ENCODE results near the gene IFRD2. TPM values are rescaled to one million over a fixed set of nuclear protein-coding genes. Genes with fewer than 3 reads are reported as not detected.

IFRD2 gene
- total and polyA plus RNA-seq, 3 experiments from 2014 or later = 66.8 to 192 (median 191) TPM

DNA sequence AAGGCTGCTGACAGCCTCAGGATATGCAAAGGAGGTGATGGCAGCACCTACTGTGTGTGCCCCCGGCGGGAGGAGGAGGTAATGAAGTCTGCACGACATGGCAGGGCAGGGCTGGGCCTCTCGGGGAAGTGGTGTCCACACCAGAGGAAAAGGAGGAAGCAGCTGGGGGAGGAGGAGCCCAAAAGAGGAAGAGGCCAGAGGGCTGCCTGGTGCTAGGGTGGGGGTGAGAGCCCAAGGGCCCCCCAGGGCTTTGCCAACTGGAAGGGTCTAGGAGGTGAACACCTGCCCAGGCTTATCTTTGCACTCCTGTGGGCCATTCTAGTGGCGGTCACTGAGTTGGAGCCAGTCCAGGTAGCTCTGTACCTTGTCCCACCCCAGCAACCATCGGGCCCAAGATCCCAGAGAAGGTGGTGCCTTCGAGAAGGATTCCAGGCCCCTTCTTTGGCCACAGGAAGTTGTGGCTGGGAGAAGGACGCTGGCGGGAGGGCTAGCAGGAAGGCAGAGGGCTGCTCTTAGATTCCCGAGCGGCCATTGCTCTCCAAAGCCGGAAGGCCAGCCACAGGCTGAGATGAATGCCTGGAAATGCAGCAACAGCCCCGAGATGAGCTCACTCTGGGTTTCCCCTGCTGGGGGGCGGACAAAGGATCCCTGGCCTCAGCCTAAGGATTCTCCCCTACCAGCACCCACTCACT lies 49.2 kb downstream of the IFRD2 start:
- H3K4me3 ChIP-seq (ENCODE audit: low read length) = peak overlapping the region; percentile 27
- Mint-ChIP-seq H3K36me3 (peaks cover 0 to 47% (median 0%) of the 10 kb centered on the region in 3 donors), H3K27me3 (no peaks in the 10 kb centered on the region), H3K4me3 (peak overlapping the region; percentile 47 to 89 (median 72)), H3K4me1 (peaks cover 77 to 91% (median 84%) of the 10 kb centered on the region in 3 donors), H3K9me3 (no peaks in the 10 kb centered on the region), H3K27ac (peak overlapping the region; percentile 85 to 99 (median 94))
- H3K27me3 ChIP-seq (ENCODE audit: insufficient read depth, low read length, poor library complexity, severe bottlenecking) = no peaks in the 10 kb centered on the region
- peak in 2 of 5 donors; percentile 31 to 46 for DNase-seq
- H3K36me3 ChIP-seq (ENCODE audit: insufficient read depth, low read length) = peaks cover 16% of the 10 kb centered on the region
- H3K9me3 ChIP-seq (ENCODE audit: low read length) = no peaks in the 10 kb centered on the region
- CTCF ChIA-PET = interaction anchor here (1.0 to 9.2 kb wide), 10 partner anchors 8 to 104 kb away, joined by 4 to 116 read pairs (median 8); partner anchors contain the start of genes GNAI2 and GNAT1
- H3K27ac ChIP-seq (ENCODE audit: low read depth, low read length) = peak overlapping the region; percentile 47
- peaks cover 95% of the 10 kb centered on the region for H3K4me1 ChIP-seq (ENCODE audit: insufficient read depth, low read length)
- POLR2A ChIA-PET = interaction anchor here (0.7 to 1.7 kb wide), 2 partner anchors 16 to 20 kb away, joined by 5 to 8 read pairs; no protein-coding TSS in a partner anchor

DNA sequence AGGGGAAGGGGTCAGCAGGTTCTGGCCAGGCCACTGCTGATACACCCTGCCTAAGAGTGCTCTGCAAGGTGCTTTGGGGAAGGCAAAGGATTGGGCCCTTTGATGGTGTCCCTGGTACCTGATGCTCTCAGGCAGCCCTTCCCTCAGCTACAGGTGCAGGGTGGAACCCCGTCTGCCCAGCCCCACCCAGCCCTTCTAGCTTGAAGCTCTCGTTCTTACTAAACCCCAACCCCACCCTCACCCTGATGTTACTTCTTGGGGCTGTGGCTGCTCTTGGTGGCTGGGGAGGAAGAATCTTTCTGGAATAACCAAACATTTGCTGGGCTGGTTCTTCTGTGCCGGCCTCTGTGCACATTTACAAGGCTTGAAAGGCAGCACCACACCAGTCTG lies 49.9 kb downstream of the IFRD2 start:
- Mint-ChIP-seq H3K4me1 (peaks cover 77 to 91% (median 81%) of the 10 kb centered on the region in 3 donors), H3K27ac (peak overlapping the region; percentile 85 to 99 (median 94)), H3K36me3 (peaks cover 0 to 54% (median 0%) of the 10 kb centered on the region in 3 donors), H3K27me3 (no peaks in the 10 kb centered on the region), H3K4me3 (peak overlapping the region; percentile 47 to 89 (median 72)), H3K9me3 (no peaks in the 10 kb centered on the region)
- H3K4me3 ChIP-seq (ENCODE audit: low read length) = peak overlapping the region; percentile 27
- H3K27ac ChIP-seq (ENCODE audit: low read depth, low read length) = peak overlapping the region; percentile 46
- DNase-seq = no peak
- ChIA-PET POLR2A (no interaction called here), CTCF (interaction anchor here (1.4 to 9.2 kb wide), 5 partner anchors 14 to 48 kb away, joined by 4 to 116 read pairs (median 9); partner anchors contain the start of gene GNAT1)
- H3K4me1 ChIP-seq (ENCODE audit: insufficient read depth, low read length) = peaks cover 89% of the 10 kb centered on the region
- peaks cover 14% of the 10 kb centered on the region for H3K36me3 ChIP-seq (ENCODE audit: insufficient read depth, low read length)
- H3K9me3 ChIP-seq (ENCODE audit: low read length) = no peaks in the 10 kb centered on the region
- no peaks in the 10 kb centered on the region for H3K27me3 ChIP-seq (ENCODE audit: insufficient read depth, low read length, poor library complexity, severe bottlenecking)

DNA sequence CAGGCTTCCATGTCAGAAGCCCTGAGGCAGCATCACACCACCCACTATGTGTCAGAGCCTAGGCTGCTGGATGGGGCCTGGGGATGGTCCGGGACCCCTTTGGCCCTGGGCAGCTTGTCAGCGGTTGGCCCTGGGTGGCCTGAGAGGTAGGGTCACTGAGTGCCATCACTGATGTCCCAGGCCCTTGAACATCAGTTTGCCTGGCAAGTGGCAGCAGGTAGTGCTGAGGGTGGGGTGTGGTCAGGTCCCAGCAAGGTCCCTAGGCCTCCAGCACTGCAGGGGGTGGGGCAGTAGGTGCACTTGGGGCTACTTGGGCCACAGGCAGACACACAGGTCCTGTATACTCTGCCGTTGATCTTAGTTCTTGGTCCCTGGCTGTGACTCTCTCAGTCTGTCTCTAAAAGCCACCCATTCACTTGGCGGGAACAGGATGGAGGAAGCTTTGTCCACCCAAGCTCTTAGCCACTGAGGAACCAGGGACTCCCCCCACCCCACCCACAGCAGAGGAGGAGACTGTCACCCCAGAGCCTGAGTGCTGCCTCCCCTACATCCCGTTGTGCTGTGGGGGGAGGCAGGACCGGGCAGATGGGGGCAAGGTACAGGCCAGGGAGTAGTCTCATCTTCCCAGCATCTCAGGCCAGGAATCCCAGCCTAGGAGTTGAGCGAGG lies 50.4 kb downstream of the IFRD2 start:
- H3K27me3 Mint-ChIP-seq = no peaks in the 10 kb centered on the region
- CTCF ChIA-PET = interaction anchor here (1.7 to 9.2 kb wide), 5 partner anchors 11 to 48 kb away, joined by 4 to 116 read pairs (median 9); partner anchors contain the start of gene GNAT1

DNA sequence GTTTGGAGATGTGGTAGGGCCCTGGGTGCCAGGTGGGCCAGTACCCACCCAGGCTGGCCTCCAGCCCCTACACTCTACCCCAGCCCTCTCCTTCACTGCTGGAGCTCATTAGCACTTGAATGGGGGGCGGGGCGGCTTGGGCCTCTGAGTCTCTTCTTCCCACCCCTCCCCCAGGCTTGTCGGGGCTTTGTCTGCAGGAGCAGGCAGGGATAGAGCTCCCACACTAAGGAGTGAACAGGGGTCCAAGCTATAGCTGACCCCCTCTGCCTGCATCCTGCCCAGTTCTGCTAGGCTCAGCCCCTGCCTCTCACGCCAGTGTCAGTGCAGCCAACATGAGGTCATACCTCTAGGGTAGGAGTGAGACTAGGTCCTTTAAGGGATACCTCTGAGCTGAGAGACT lies 51.1 kb downstream of the IFRD2 start:
- ChIA-PET CTCF (interaction anchor here (1.5 to 9.2 kb wide), 6 partner anchors 10 to 47 kb away, joined by 4 to 116 read pairs (median 8); partner anchors contain the start of gene GNAT1), POLR2A (interaction anchor here (1.7 kb wide), 1 partner anchor 17 kb away, joined by 4 read pairs; no protein-coding TSS in a partner anchor)
- H3K27ac ChIP-seq (ENCODE audit: low read depth, low read length) = peak overlapping the region; percentile 46
- no peak for DNase-seq
- no peaks in the 10 kb centered on the region for H3K27me3 Mint-ChIP-seq
- peaks cover 67 to 78% (median 69%) of the 10 kb centered on the region in 3 donors for H3K4me1 Mint-ChIP-seq
- H3K9me3 ChIP-seq (ENCODE audit: low read length) = no peaks in the 10 kb centered on the region
- H3K36me3 Mint-ChIP-seq = peaks cover 0 to 57% (median 0%) of the 10 kb centered on the region in 3 donors
- no peak overlapping the region for H3K4me3 ChIP-seq (ENCODE audit: low read length)
- peak overlapping the region; percentile 74 to 98 (median 90) for H3K27ac Mint-ChIP-seq
- no peaks in the 10 kb centered on the region for H3K9me3 Mint-ChIP-seq
- H3K27me3 ChIP-seq (ENCODE audit: insufficient read depth, low read length, poor library complexity, severe bottlenecking) = no peaks in the 10 kb centered on the region
- peaks cover 77% of the 10 kb centered on the region for H3K4me1 ChIP-seq (ENCODE audit: insufficient read depth, low read length)
- peak overlapping the region in 6 of 7 donors; percentile 40 to 78 (median 71) for H3K4me3 Mint-ChIP-seq
- H3K36me3 ChIP-seq (ENCODE audit: insufficient read depth, low read length) = peaks cover 13% of the 10 kb centered on the region

More for the DNA sequence above, 50.4 kb downstream of the IFRD2 start:
- H3K36me3 Mint-ChIP-seq = peaks cover 0 to 56% (median 0%) of the 10 kb centered on the region in 3 donors
- H3K27ac Mint-ChIP-seq = peak overlapping the region; percentile 84 to 98 (median 95)
- Histone ChIP-seq H3K4me1 (ENCODE audit: insufficient read depth, low read length) (peaks cover 84% of the 10 kb centered on the region), H3K9me3 (ENCODE audit: low read length) (no peaks in the 10 kb centered on the region), H3K27ac (ENCODE audit: low read depth, low read length) (peak overlapping the region; percentile 46), H3K4me3 (ENCODE audit: low read length) (no peak overlapping the region), H3K36me3 (ENCODE audit: insufficient read depth, low read length) (peaks cover 13% of the 10 kb centered on the region), H3K27me3 (ENCODE audit: insufficient read depth, low read length, poor library complexity, severe bottlenecking) (no peaks in the 10 kb centered on the region)
- H3K4me3 Mint-ChIP-seq = peak overlapping the region; percentile 36 to 88 (median 72)
- DNase-seq = no peak
- POLR2A ChIA-PET = interaction anchor here (1.7 kb wide), 1 partner anchor 17 kb away, joined by 4 read pairs; no protein-coding TSS in a partner anchor
- no peaks in the 10 kb centered on the region for H3K9me3 Mint-ChIP-seq
- H3K4me1 Mint-ChIP-seq = peaks cover 72 to 85% (median 76%) of the 10 kb centered on the region in 3 donors

DNA sequence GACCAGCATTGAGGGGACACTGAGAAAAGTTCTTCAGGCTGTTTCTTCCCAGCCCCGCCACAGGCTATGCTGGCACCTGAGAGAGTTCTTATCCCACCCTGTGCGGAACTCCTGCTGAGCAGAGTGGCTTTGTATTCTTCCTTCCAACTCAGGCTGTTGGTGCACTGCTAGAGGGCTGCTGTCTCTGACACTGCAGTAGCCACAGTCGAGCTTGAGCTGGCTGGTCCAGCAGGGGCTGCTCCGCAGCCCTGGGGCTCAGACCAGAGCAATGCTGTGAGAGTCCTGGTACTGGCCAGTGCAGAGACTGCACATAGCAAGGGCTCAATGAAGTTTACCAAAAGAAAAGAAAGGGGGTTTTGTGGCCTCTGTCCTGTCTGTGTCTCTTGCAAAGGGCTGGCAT lies 52.6 kb downstream of the IFRD2 start:
- H3K36me3 ChIP-seq (ENCODE audit: insufficient read depth, low read length) = peaks cover 13% of the 10 kb centered on the region
- DNase-seq = no peak
- H3K4me3 ChIP-seq (ENCODE audit: low read length) = no peak overlapping the region
- no peaks in the 10 kb centered on the region for H3K9me3 Mint-ChIP-seq
- peaks cover 71% of the 10 kb centered on the region for H3K4me1 ChIP-seq (ENCODE audit: insufficient read depth, low read length)
- H3K27ac ChIP-seq (ENCODE audit: low read depth, low read length) = no peak overlapping the region
- POLR2A ChIA-PET = interaction anchor here (1.1 kb wide), 1 partner anchor 13 kb away, joined by 3 read pairs; no protein-coding TSS in a partner anchor
- CTCF ChIA-PET = interaction anchor here (0.8 to 15.9 kb wide), 4 partner anchors 10 to 46 kb away, joined by 3 to 241 read pairs (median 60); partner anchors contain the start of gene GNAT1
- no peaks in the 10 kb centered on the region for H3K27me3 Mint-ChIP-seq
- peaks cover 59 to 68% (median 62%) of the 10 kb centered on the region in 3 donors for H3K4me1 Mint-ChIP-seq
- H3K36me3 Mint-ChIP-seq = peaks cover 0 to 55% (median 0%) of the 10 kb centered on the region in 3 donors
- peak overlapping the region; percentile 83 to 99 (median 96) for H3K27ac Mint-ChIP-seq
- H3K9me3 ChIP-seq (ENCODE audit: low read length) = no peaks in the 10 kb centered on the region
- peak overlapping the region; percentile 87 to 99 (median 98) for H3K4me3 Mint-ChIP-seq
- H3K27me3 ChIP-seq (ENCODE audit: insufficient read depth, low read length, poor library complexity, severe bottlenecking) = no peaks in the 10 kb centered on the region

DNA sequence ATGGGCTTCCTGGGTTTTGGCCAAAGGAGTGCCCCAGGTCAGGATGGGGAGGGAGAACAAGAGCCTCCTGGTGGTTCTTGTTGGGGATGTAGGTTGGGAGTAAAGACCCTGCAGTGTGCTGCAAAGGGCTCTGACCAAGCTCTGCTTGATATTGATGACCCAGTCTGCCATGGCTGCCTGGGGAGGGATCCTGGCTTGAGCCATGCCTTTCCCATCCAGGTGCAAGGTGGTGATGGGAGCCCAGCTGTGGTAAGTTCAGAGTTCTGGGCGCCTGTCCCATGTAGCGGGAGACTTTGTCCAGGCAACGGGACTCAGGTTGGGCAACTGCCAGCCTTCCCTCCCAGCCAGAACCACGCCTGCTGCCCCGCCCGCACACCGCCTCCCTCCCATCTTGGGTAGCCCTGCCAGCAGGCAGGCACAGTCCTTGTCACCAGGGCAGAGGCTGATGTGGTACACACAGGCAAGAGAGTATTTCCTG lies 53.6 kb downstream of the IFRD2 start:
- Histone ChIP-seq H3K36me3 (ENCODE audit: insufficient read depth, low read length) (peaks cover 13% of the 10 kb centered on the region), H3K4me1 (ENCODE audit: insufficient read depth, low read length) (peaks cover 64% of the 10 kb centered on the region), H3K9me3 (ENCODE audit: low read length) (no peaks in the 10 kb centered on the region), H3K27ac (ENCODE audit: low read depth, low read length) (peak overlapping the region; percentile 71), H3K4me3 (ENCODE audit: low read length) (peak overlapping the region; percentile 99), H3K27me3 (ENCODE audit: insufficient read depth, low read length, poor library complexity, severe bottlenecking) (no peaks in the 10 kb centered on the region)
- H3K9me3 Mint-ChIP-seq = no peaks in the 10 kb centered on the region
- no peak for DNase-seq
- POLR2A ChIA-PET = interaction anchor here (0.7 to 1.8 kb wide), 2 partner anchors 8 to 12 kb away, joined by 3 to 6 read pairs; no protein-coding TSS in a partner anchor
- peak overlapping the region; percentile 87 to 99 (median 98) for H3K4me3 Mint-ChIP-seq
- peaks cover 0 to 47% (median 0%) of the 10 kb centered on the region in 3 donors for H3K36me3 Mint-ChIP-seq
- H3K4me1 Mint-ChIP-seq = peaks cover 53 to 60% (median 53%) of the 10 kb centered on the region in 3 donors
- H3K27ac Mint-ChIP-seq = peak overlapping the region; percentile 93 to 99 (median 96)
- CTCF ChIA-PET = interaction anchor here (1.8 to 15.9 kb wide), 3 partner anchors 10 to 44 kb away, joined by 6 to 241 read pairs (median 11); no protein-coding TSS in a partner anchor
- no peaks in the 10 kb centered on the region for H3K27me3 Mint-ChIP-seq

DNA sequence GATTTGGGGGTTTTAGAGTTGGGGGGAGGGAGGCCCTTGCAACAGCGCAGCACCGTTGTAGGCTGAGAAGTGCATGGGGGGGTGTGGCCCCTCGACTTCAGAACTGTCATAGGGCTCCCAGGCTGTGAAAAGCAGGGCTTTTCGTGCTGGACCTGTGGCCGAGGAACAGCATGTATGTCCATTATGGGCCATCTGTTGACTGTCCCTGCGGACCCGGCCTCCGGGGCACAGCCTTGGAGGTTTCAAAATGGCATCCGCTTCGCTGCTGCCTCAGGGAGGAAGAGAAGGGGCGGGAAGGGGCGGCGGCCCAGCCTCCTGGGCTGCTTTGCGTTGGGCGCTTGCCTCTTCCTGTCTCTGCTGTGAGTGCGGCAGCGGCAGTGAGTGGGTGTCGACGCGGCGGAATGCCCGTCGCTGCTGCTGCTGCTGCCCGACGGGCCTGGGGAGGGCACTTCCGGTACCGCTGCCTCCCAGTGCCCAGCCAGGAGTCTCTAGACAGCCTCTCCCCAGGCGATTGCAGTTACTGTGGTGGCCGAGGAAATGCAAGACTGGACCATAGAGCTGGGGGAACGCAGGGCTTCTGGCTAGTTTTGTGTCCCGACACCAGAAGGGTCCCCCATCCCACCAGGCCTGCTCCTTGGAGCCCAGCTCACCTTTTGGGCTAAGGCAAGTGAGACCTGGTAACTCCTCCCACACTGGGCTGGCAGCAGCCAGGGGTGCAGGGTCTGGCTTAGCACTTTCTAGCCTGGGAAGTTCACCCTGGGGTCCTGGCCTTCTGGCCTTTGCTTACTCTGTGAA lies 54.3 kb downstream of the IFRD2 start:
- H3K27me3 Mint-ChIP-seq = no peaks in the 10 kb centered on the region
- ChIA-PET POLR2A (interaction anchor here (0.6 to 3.0 kb wide), 5 partner anchors 9 to 142 kb away, joined by 4 to 35 read pairs (median 6); no protein-coding TSS in a partner anchor), CTCF (interaction anchor here (0.8 to 15.9 kb wide), 6 partner anchors 10 to 54 kb away, joined by 3 to 241 read pairs (median 8); partner anchors contain the start of gene IFRD2)
- peak overlapping the region; percentile 87 to 99 (median 98) for H3K4me3 Mint-ChIP-seq
- H3K36me3 Mint-ChIP-seq = peaks cover 0 to 45% (median 0%) of the 10 kb centered on the region in 3 donors
- no peaks in the 10 kb centered on the region for H3K9me3 Mint-ChIP-seq
- H3K36me3 ChIP-seq (ENCODE audit: insufficient read depth, low read length) = peaks cover 13% of the 10 kb centered on the region
- H3K27ac ChIP-seq (ENCODE audit: low read depth, low read length) = peak overlapping the region; percentile 71
- H3K9me3 ChIP-seq (ENCODE audit: low read length) = no peaks in the 10 kb centered on the region
- peaks cover 47 to 55% (median 50%) of the 10 kb centered on the region in 3 donors for H3K4me1 Mint-ChIP-seq
- H3K27ac Mint-ChIP-seq = peak overlapping the region; percentile 93 to 99 (median 96)
- peak overlapping the region; percentile 99 for H3K4me3 ChIP-seq (ENCODE audit: low read length)
- no peaks in the 10 kb centered on the region for H3K27me3 ChIP-seq (ENCODE audit: insufficient read depth, low read length, poor library complexity, severe bottlenecking)
- peaks cover 58% of the 10 kb centered on the region for H3K4me1 ChIP-seq (ENCODE audit: insufficient read depth, low read length)
- peak; percentile 81 to 91 (median 83) for DNase-seq

Data from CD8-positive, alpha-beta memory T cell (primary cell).